Mesendoderm (in vitro differentiated cells): Measurements from ENCODE around the gene ZNF580.

Experiments used
- DNase-seq: peaks from one replicate; pipeline ENCODE4 v3.0.0; 2013
- H2AK5ac ChIP-seq: 2 replicates; pipeline ENCODE4 v1.6.1; 2013; ENCODE audit warnings: low read length, inconsistent platforms
- H2BK120ac ChIP-seq: 2 replicates; pipeline ENCODE4 v1.6.1; 2013; ENCODE audit warnings: low read depth, mild to moderate bottlenecking, low read length, moderate library complexity, mixed read lengths
- H2BK15ac ChIP-seq: replicated peaks from 2 replicates; pipeline ENCODE4 v1.6.1; 2013; ENCODE audit warnings: low read depth, mild to moderate bottlenecking, moderate library complexity
- H2BK5ac ChIP-seq: 2 replicates; pipeline ENCODE4 v1.6.1; 2013; ENCODE audit warnings: low read length, inconsistent platforms
- H3K18ac ChIP-seq: 2 replicates; pipeline ENCODE4 v1.6.1; 2013; ENCODE audit warnings: mild to moderate bottlenecking, low read length, mixed read lengths
- H3K23ac ChIP-seq: one replicate; pipeline ENCODE4 v1.6.1; 2013; ENCODE audit warnings: low read length
- H3K27ac ChIP-seq: 2 replicates; pipeline ENCODE4 v1.5.1; 2013; ENCODE audit warnings: low read depth, mild to moderate bottlenecking, inconsistent platforms, low read length, moderate library complexity
- H3K27me3 ChIP-seq: 2 replicates; pipeline ENCODE4 v1.6.1; 2013; ENCODE audit warnings: low read length, control low read depth, mild to moderate bottlenecking, inconsistent platforms; ENCODE audit not compliant: insufficient read depth, poor library complexity
- H3K36me3 ChIP-seq: 2 replicates; pipeline ENCODE4 v1.6.1; 2013; ENCODE audit warnings: low read length, inconsistent platforms; ENCODE audit not compliant: control insufficient read depth, insufficient read depth
- H3K4ac ChIP-seq: one replicate; pipeline ENCODE4 v1.6.1; 2013; ENCODE audit warnings: low read depth, mild to moderate bottlenecking, low read length, moderate library complexity
- H3K4me1 ChIP-seq: 2 replicates; pipeline ENCODE4 v1.6.1; 2013; ENCODE audit warnings: low read depth, low read length, inconsistent platforms; ENCODE audit not compliant: control insufficient read depth
- H3K4me2 ChIP-seq: 2 replicates; pipeline ENCODE4 v1.6.1; 2013; ENCODE audit warnings: low read length
- H3K4me3 ChIP-seq: 2 replicates; pipeline ENCODE4 v1.5.1; 2013; ENCODE audit warnings: mild to moderate bottlenecking, low read length
- H3K56ac ChIP-seq: one replicate; pipeline ENCODE4 v1.6.1; 2013; ENCODE audit warnings: low read length
- H3K79me1 ChIP-seq: 2 replicates; pipeline ENCODE4 v1.6.1; 2013; ENCODE audit warnings: low read length, inconsistent platforms
- H3K79me2 ChIP-seq: 2 replicates; pipeline ENCODE4 v1.6.1; 2013; ENCODE audit warnings: mild to moderate bottlenecking, low read length; ENCODE audit not compliant: control insufficient read depth, insufficient read depth
- H3K9ac ChIP-seq: 2 replicates; pipeline ENCODE4 v1.6.1; 2013; ENCODE audit warnings: low read length, inconsistent platforms
- H4K5ac ChIP-seq: one replicate; pipeline ENCODE4 v1.6.1; 2013; ENCODE audit warnings: low read length
- H4K8ac ChIP-seq: one replicate; pipeline ENCODE4 v1.6.1; 2013; ENCODE audit warnings: low read depth, mild to moderate bottlenecking, control low read depth, low read length, moderate library complexity
- WGBS: extraction: QIAGEN DNeasy Blood & Tissue Kit; methylation state at CpG from one replicate; pipeline ENCODE4 v1.1.7; 2013; ENCODE audit warnings: low lambda C conversion rate, missing lambda C conversion rate; ENCODE audit not compliant: insufficient coverage; ENCODE audit errors: extremely low coverage; 5-methylcytosine and 5-hydroxymethylcytosine counted together

Gene ZNF580

DNA sequence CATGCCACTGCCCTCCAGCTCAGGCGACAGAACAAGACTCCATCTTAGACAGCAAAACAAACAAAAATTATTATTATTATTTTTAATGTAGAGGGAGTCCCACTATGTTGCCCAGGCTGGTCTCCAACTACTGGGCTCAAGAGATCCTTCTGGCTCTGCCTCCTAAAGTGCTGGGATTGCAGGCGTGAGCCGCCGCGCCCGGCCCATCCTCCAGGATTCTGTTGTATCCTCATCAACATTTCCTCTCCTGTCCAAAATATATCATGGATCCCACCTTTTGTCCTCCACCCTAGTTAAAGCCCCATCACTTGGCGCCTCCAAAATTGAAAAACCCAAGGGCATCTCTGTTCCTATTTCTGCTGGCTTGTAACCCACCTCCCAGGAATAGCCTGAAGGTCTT, 17.7 kb upstream of the ZNF580 start:
- Histone ChIP-seq H2BK120ac (no peak overlapping the region), H3K27me3 (no peaks in the 10 kb centered on the region), H4K8ac (no peak overlapping the region), H3K4me2 (no peak overlapping the region), H2AK5ac (no peak overlapping the region), H3K23ac (no peak overlapping the region), H3K56ac (no peak overlapping the region), H3K79me1 (peaks cover 3% of the 10 kb centered on the region), H3K4me3 (no peak overlapping the region), H3K79me2 (no peaks in the 10 kb centered on the region), H3K4me1 (no peaks in the 10 kb centered on the region), H3K9ac (no peak overlapping the region), H3K18ac (no peak overlapping the region), H3K36me3 (no peaks in the 10 kb centered on the region), H4K5ac (no peak overlapping the region), H3K4ac (no peak overlapping the region), H2BK15ac (no peak overlapping the region), H3K27ac (no peak overlapping the region), H2BK5ac (no peak overlapping the region)
- no CpG with 5 or more reads among the region's 7 CpGs for WGBS
- DNase-seq, result no peak

DNA sequence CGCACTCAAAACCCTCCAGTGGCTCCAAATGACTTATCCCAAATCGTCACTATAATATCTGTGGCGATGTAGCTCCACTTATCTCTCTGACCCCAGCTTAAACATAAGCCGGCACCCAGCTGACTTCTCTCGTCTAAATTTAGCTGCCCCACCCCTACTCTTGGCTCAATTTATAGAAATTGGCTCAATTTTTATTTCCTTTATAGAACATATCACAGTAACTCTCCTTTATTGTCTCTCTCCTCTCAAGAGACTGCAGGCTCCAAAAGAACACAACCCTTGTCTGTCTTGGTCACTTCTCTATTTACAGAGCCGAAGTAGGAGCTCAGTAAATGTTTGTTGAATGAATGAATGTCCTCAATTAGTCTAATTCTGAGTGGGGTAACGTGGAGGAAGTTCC, 17.2 kb upstream of the ZNF580 start:
- Histone ChIP-seq H3K23ac (no peak overlapping the region), H3K36me3 (no peaks in the 10 kb centered on the region), H2BK5ac (no peak overlapping the region), H4K8ac (no peak overlapping the region), H4K5ac (no peak overlapping the region), H3K4me3 (no peak overlapping the region), H3K4me1 (no peaks in the 10 kb centered on the region), H3K27me3 (no peaks in the 10 kb centered on the region), H3K18ac (no peak overlapping the region), H2BK120ac (no peak overlapping the region), H2BK15ac (no peak overlapping the region), H3K79me1 (peaks cover 3% of the 10 kb centered on the region), H3K27ac (no peak overlapping the region), H3K4ac (no peak overlapping the region), H3K79me2 (no peaks in the 10 kb centered on the region), H3K4me2 (no peak overlapping the region), H3K56ac (no peak overlapping the region), H2AK5ac (no peak overlapping the region), H3K9ac (no peak overlapping the region)
- no peak for DNase-seq
- WGBS, result no CpG with 5 or more reads among the region's 7 CpGs

DNA sequence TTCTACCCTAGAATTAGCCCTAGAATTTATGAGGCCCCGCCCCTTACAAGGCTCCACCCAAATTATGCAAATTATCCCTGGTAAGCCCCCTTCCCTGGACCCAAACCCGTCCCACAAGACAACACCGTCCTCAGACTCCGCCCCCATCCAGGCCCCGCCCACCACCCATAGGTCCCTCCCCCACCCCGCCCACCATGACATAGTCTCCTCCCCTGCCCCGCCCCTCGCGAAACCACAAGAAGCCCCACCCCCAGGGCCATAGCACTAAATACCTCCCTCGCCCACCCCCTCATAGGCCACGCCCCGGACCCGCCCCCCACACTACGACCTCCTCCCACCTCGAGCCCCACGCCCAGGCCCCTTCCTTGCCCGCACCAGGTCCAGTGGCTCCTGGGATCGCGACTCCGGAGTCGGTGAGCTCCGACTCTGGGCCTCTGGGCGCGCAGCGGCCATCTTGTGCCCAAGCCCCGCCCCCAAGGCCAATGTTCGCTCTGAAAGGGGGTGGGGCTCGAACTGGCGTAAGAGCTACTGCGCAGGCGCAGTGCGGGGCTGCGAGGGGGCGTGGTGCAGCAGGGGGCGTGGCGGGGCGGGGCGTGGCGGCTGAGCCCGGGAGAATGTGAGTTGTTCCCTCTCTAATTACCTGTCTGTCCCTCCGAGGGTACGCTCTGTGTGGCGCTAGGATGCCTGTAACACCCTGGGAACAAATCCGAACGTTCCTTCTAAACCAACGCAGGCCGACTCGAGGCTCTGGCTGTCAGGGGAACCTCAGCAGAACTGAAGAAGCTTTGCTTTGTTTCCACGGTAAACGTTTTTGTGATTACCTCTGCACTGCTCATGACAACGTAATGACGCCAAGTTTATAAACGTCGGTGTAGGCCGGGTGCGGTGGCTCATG, 16.4 kb upstream of the ZNF580 start, which contains the start of gene ZNF784:
ZNF784 (minus strand) TSS at position 458 of the 895 bp plus-strand sequence; CDS start at position 453, 5 bp downstream.
- peak; percentile 95 for DNase-seq
- H2BK15ac ChIP-seq, result no peak within 1 kb of the TSS
- peak within 1 kb of the TSS; percentile 92 for H3K27ac ChIP-seq
- no peaks in the 10 kb centered on the region for H3K79me2 ChIP-seq
- H4K5ac ChIP-seq, result no peak within 1 kb of the TSS
- H3K4ac ChIP-seq, result peak within 1 kb of the TSS; percentile 37
- H2BK5ac ChIP-seq, result no peak within 1 kb of the TSS
- H3K36me3 ChIP-seq, result no peaks in the 10 kb centered on the region
- peak within 1 kb of the TSS; percentile 88 for H3K18ac ChIP-seq
- H3K23ac ChIP-seq, result no peak within 1 kb of the TSS
- no peak within 1 kb of the TSS for H2AK5ac ChIP-seq
- WGBS, result no CpG with 5 or more reads among the region's 56 CpGs
- peak within 1 kb of the TSS; percentile 72 for H3K4me2 ChIP-seq
- peak within 1 kb of the TSS; percentile 56 for H3K4me3 ChIP-seq
- no peak within 1 kb of the TSS for H2BK120ac ChIP-seq
- peak within 1 kb of the TSS; percentile 81 for H3K9ac ChIP-seq
- H3K27me3 ChIP-seq, result no peaks in the 10 kb centered on the region
- H4K8ac ChIP-seq, result no peak within 1 kb of the TSS
- H3K79me1 ChIP-seq, result peaks cover 3% of the 10 kb centered on the region
- peak within 1 kb of the TSS; percentile 94 for H3K56ac ChIP-seq
- no peaks in the 10 kb centered on the region for H3K4me1 ChIP-seq

DNA sequence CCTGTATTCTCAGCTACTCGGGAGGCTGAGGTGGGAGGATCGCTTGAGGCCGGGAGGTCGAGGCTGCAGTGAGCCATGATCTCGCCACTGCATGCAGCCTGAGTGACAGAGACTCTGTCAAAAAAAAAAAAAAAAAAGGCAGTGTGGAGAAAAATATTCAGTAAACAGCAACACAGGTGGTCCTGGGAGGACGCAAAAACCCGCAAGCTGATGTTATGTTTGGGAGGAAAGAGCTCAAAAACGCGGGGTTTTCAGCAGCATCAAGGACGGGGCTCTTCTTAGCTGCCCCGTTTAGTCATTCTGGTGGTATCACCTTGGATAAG, 15.8 kb upstream of the ZNF580 start:
- no peak overlapping the region for H2BK120ac ChIP-seq
- H2BK15ac ChIP-seq, result no peak overlapping the region
- H2AK5ac ChIP-seq, result no peak overlapping the region
- H3K27ac ChIP-seq, result no peak overlapping the region
- H3K4me1 ChIP-seq, result no peaks in the 10 kb centered on the region
- no peaks in the 10 kb centered on the region for H3K79me2 ChIP-seq
- peak overlapping the region; percentile 75 for H3K56ac ChIP-seq
- no peak for DNase-seq
- H4K8ac ChIP-seq, result no peak overlapping the region
- H3K27me3 ChIP-seq, result no peaks in the 10 kb centered on the region
- no CpG with 5 or more reads among the region's 11 CpGs for WGBS
- peaks cover 3% of the 10 kb centered on the region for H3K79me1 ChIP-seq
- peak overlapping the region; percentile 72 for H3K4me2 ChIP-seq
- H4K5ac ChIP-seq, result no peak overlapping the region
- peak overlapping the region; percentile 69 for H3K9ac ChIP-seq
- H3K23ac ChIP-seq, result no peak overlapping the region
- no peak overlapping the region for H3K4me3 ChIP-seq
- H3K36me3 ChIP-seq, result no peaks in the 10 kb centered on the region
- H3K4ac ChIP-seq, result peak overlapping the region; percentile 37
- no peak overlapping the region for H3K18ac ChIP-seq
- H2BK5ac ChIP-seq, result no peak overlapping the region

DNA sequence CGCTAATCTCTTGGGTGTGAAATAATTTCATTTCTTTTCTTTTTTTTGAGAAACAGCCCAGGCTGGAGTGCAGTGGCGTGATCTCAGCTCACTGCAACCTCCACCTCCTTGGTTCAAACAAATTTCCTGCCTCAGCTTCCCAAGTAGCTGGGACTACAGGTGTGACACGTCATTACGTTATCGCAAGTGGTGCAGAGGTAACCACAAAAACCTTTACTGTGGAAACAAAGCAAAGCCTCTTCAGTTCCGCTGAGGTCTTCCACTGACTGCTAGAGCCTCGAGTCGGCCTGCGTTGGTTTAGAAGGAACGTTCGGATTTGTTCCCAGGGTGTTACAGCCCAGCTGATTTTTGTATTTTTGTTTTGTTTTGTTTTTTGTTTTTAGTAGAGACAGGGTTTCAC, 14.5 kb upstream of the ZNF580 start:
- Histone ChIP-seq H3K79me1 (peaks cover 3% of the 10 kb centered on the region), H3K18ac (no peak overlapping the region), H4K5ac (no peak overlapping the region), H2AK5ac (no peak overlapping the region), H3K9ac (no peak overlapping the region), H4K8ac (no peak overlapping the region), H3K4me3 (no peak overlapping the region), H3K23ac (no peak overlapping the region), H3K27ac (no peak overlapping the region), H3K56ac (no peak overlapping the region), H3K79me2 (no peaks in the 10 kb centered on the region), H2BK15ac (no peak overlapping the region), H3K4ac (no peak overlapping the region), H3K36me3 (no peaks in the 10 kb centered on the region), H2BK120ac (no peak overlapping the region), H3K27me3 (no peaks in the 10 kb centered on the region), H3K4me1 (no peaks in the 10 kb centered on the region), H2BK5ac (no peak overlapping the region), H3K4me2 (no peak overlapping the region)
- no peak for DNase-seq
- WGBS, result no CpG with 5 or more reads among the region's 11 CpGs

DNA sequence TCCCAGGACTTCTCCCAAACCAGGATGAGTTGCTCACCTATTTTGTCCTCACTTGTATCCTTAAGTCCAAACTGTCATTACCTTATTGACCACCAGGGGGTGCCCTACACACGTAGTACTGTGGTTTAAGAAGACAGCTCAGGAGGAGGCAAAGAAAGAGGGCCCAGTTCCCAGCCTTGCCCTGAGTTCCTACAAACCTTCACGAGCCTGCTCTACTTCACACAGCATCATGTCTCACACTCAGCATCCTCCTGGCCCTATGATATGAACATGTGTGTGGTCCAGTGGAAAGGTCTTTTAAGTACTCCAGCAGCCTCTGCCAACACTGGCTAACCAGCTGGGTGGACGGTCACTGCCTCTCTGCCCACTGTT, 8.4 kb upstream of the ZNF580 start:
- no CpG with 5 or more reads among the region's 3 CpGs for WGBS
- H3K4ac ChIP-seq, result no peak overlapping the region
- peaks cover 14% of the 10 kb centered on the region for H3K79me2 ChIP-seq
- H3K4me3 ChIP-seq, result no peak overlapping the region
- no peak overlapping the region for H2BK5ac ChIP-seq
- H3K4me2 ChIP-seq, result no peak overlapping the region
- no peaks in the 10 kb centered on the region for H3K27me3 ChIP-seq
- H3K9ac ChIP-seq, result no peak overlapping the region
- H3K23ac ChIP-seq, result no peak overlapping the region
- H3K56ac ChIP-seq, result peak overlapping the region; percentile 65
- peaks cover 15% of the 10 kb centered on the region for H3K79me1 ChIP-seq
- H3K36me3 ChIP-seq, result no peaks in the 10 kb centered on the region
- H4K5ac ChIP-seq, result no peak overlapping the region
- H3K27ac ChIP-seq, result no peak overlapping the region
- no peak overlapping the region for H3K18ac ChIP-seq
- peak; percentile 96 for DNase-seq
- no peak overlapping the region for H2BK120ac ChIP-seq
- no peak overlapping the region for H2BK15ac ChIP-seq
- H3K4me1 ChIP-seq, result peaks cover 6% of the 10 kb centered on the region
- H4K8ac ChIP-seq, result no peak overlapping the region
- no peak overlapping the region for H2AK5ac ChIP-seq
